Suprapubic skin (tissue), 3 donors: ENCODE results near the gene MBNL2.

Source experiments
- POLR2A ChIP-seq, 2 donors: fragments of 450-650 bp; IDR thresholded peaks; one replicate each; pipeline ENCODE4 v1.6.1; 2017; ENCODE audit warnings: antibody characterized with exemption in 2 of 2, mild to moderate bottlenecking in 2 of 2, moderate library complexity in 2 of 2
- TF ChIP-seq, protein P1 (sequence below), 2 donors: fragments of 200-600 bp in 1 of 2; fragments of 450-650 bp in 1 of 2; sonication (generic) in 1 of 2; IDR thresholded peaks; one replicate each; pipeline ENCODE4 v1.5.1; 2016 to 2019; ENCODE audit warnings: antibody characterized with exemption in 2 of 2, mild to moderate bottlenecking in 1 of 2, moderate library complexity in 1 of 2

GRCh38 chr13:97259410-97259797 is 37.3 kb downstream of the MBNL2 start:
- TF ChIP-seq, protein P1, sequence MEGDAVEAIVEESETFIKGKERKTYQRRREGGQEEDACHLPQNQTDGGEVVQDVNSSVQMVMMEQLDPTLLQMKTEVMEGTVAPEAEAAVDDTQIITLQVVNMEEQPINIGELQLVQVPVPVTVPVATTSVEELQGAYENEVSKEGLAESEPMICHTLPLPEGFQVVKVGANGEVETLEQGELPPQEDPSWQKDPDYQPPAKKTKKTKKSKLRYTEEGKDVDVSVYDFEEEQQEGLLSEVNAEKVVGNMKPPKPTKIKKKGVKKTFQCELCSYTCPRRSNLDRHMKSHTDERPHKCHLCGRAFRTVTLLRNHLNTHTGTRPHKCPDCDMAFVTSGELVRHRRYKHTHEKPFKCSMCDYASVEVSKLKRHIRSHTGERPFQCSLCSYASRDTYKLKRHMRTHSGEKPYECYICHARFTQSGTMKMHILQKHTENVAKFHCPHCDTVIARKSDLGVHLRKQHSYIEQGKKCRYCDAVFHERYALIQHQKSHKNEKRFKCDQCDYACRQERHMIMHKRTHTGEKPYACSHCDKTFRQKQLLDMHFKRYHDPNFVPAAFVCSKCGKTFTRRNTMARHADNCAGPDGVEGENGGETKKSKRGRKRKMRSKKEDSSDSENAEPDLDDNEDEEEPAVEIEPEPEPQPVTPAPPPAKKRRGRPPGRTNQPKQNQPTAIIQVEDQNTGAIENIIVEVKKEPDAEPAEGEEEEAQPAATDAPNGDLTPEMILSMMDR (IDR thresholded peaks at IDR 0.05): no peak
- no peak for TF ChIP-seq POLR2A (IDR thresholded peaks at IDR 0.05)
